Midbrain (tissue), 1 donor: Measurements from ENCODE around the gene ACADL.

Source experiments
- DNase-seq: peaks from one replicate; lab custom pipeline; 2025; lab: John Stamatoyannopoulos, UW

Gene ACADL

DNA sequence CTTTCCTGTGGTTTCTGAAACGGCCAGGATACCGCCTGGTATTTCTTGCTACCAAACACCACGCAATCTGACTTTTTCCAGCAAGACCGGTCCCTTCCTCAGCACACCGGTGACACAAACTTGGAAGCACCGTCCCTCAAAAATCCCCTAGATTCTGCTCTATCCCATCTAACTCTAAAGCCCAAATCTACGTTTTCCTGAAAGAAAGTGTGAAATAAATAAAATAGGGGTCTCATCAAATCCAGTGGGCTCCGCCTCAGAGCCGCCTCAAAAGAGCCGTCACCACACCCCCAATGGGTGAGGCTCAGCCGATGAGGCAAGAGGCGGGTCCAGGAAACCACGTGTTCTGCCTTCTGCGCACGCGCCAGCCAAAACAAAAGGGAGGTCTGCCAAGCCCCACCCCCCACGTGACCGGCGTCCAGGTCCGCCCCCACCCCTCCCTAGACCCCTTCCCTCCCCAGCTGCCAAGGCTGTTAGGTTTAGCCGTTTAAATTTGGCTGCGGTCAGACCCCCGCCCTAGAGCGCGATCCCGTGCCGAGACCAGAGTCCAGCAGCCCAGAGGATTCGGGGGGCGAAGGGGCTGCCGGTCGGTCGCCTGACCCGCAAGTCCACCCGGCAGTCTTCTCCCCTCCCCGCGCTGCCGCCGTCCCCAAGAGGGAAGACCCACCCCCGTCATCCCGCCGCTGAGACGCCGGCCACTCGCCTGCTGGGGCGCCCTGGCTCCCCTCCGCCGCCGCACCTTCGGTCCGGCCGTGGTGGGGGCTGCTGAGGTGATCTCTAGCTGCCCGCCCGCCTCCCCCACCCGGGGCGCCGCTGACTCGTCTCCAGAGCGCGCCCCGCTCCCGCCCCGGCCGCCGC lies 54.6 kb downstream of the ACADL start:
- peak; percentile 97 for DNase-seq

DNA sequence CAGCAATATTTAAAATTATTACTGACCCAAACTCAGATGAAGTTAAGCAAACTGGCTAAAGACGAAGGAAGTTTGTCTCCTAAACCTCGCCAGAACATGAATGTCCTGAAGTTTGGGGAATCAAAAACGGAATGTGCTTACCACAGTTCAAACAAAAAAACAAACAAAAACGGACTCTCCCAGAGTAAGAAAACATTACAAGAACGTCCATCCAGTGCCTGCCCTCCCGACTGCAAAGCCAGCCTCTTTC lies 55.1 kb downstream of the ACADL start:
- peak; percentile 76 for DNase-seq

DNA sequence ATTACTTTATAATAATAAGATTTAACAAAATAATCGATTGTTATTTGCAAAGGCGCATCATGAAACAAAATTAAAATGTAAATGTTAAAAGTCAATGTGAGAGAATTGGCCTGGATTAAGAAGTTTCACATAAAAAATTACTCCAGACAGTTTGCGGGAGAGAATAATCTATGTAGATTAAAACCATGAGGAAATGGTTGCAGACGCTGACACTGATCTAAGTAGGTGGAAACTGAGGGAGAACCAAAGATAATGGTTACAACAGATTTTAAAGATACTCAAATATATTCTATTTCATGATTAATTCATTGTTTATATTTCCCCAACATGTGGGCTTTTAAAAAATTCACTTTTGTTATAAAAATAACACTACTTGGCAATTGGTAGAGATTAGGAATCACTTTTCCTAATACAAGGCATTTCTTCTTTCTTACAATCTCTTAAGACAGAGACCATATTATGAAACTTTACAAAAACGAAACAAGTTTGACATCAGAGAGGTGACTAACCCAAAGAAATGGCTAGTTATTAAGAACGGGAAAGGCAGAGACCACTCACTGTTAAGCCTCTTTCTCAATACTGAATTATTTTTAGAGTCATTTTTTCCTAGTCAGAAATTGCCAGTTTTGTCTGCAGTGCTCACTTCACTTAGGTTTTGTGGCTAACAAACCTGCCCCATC lies 55.6 kb downstream of the ACADL start:
- DNase-seq: peak; percentile 46

DNA sequence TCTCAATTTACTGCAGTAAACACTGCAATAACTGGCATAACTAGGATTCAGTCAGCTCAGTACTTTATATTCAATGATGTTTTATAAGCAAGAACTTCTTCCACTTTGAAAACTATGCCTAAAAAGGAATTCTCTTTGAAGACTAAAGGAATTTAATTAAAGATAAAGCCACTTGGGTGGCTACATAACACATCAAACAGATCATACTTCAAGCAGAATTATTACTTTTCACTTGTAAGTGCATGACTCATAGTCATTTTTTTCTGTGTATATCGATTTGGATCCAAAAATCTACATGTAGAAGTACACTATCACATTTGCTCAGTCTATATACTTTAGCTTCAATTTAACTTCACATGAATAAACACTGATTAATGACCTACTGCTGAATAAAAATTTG lies 58.0 kb downstream of the ACADL start:
- DNase-seq: no peak

DNA sequence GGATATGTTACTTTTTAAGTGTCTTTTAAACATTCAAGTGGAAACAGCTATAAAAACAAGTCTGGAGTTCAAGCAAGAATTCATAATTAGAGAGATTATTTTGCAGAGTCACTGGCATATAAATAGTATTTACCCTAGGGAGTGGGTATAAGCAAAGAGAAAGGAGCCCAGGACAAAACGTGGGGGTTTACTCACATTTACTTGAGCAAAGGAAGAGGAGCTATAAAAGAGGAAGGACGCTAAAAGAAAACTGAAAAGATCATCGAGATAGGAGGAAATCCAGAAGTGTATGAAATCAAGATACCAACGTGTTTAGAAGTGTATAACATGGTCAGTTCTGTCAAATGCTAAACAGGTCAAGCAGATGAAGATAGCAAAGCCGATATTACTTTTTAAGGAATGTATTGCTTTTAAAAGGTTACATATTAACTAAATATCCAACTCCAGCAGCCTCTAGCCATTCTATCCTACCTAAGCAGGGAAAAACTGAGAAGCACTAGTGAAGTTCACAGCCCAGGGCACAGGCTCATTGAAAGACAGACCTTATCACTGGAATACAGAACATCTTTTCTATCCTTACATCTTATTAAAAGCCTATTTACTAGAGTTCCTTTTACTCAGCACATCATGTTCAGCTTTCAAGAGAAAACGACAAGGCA lies 62.7 kb downstream of the ACADL start:
- no peak for DNase-seq

DNA sequence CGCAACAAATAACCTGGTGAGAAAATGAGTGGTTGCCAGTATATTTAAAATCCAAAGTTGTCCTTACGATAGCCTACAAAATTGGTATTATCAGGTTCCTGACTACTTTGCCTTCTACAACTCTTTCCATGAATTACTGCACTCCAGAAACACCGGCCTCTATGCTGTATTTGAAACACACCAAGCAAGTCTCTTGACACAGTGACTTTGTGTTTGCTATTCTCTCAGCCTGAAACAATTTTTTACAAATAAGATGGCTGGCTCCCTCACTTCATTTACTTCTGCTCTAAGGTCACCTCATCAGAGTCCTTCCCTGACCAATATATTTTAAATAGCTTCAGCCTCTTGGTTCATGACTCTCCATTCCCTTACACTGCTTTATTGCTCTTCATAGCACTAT lies 66.2 kb downstream of the ACADL start:
- no peak for DNase-seq

DNA sequence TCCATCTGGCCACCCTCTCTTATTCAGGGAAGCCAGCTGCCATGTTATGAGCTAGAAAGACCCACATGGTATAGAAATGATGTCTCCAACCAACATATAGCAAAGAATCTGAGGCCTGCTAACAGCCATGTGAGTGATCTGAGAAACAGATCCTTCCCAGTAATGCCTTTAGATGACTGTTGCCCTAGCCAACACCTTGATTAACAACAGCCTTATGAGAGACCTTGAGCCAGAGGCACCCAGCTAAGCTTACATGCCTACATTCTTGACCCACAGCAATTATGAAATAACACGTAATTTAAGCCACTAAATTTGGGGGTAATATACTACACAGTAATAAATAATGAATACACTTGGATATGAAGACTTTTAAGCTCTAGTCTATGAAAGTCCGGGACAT lies 67.0 kb downstream of the ACADL start:
- DNase-seq: no peak

DNA sequence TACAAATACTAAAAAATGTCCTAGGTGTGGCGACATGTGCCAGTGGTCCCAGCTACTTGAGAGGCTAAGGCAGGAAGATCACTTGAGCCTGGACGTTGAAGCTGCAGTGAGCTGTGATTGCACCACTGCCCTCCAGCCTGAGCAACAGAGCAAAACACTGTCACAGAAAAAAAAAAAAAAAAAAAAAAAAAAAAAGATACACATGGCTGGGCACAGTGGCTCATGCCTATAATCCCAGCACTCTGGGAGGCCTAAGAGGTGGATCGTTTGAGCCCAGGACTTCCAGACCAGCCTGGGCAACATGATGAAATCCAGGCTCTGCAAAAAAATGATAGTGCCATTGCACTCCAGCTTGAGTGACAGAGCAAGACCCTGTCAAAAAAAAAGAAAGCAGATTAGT lies 67.7 kb downstream of the ACADL start:
- DNase-seq: no peak

DNA sequence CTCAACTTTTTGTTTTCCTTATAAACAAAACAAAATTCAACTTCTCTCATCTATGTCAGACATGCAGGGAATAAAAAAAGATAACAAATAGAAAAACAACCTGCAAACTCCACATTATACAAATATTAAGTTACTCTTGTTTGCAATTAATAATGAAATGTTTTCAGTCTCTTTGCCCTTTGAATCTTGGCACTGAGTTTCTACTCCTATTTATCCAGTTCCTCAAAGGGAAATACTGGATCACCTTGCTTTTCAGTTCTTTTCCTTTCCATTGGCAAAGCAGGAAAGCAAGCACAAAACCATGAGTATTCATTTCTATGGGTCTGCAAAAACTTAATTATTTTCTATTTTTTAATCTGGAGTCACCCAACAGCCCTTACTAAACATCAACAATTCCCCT lies 77.6 kb downstream of the ACADL start:
- no peak for DNase-seq
